Progenitor cell of endocrine pancreas (in vitro differentiated cells): ENCODE measurements around the gene STOX2. TPM values are rescaled to one million over a fixed set of nuclear protein-coding genes. Genes with fewer than 3 reads are reported as not detected.

ENCODE experiments used
- DNase-seq: peaks from one replicate; pipeline ENCODE4 v3.0.0; 2021; ENCODE audit warnings: low spot score; ENCODE audit not compliant: unreplicated experiment
- H3K27ac Mint-ChIP-seq: 2 replicates; pipeline ENCODE4 v1.8.0; 2021; ENCODE audit warnings: mild to moderate bottlenecking, moderate library complexity, mixed read lengths
- H3K27me3 Mint-ChIP-seq: 2 replicates; pipeline ENCODE4 v1.8.0; 2021; ENCODE audit warnings: mixed read lengths
- H3K36me3 Mint-ChIP-seq: 2 replicates; pipeline ENCODE4 v1.8.0; 2022; ENCODE audit warnings: mixed read lengths; ENCODE audit not compliant: insufficient read depth
- H3K4me1 Mint-ChIP-seq: 2 replicates; pipeline ENCODE4 v1.8.0; 2021; ENCODE audit warnings: low read depth, mixed read lengths
- H3K4me3 Mint-ChIP-seq: 2 replicates; pipeline ENCODE4 v1.8.0; 2021; ENCODE audit warnings: low read depth, mild to moderate bottlenecking, moderate library complexity, mixed read lengths
- H3K9me3 Mint-ChIP-seq: 2 replicates; pipeline ENCODE4 v1.8.0; 2021; ENCODE audit warnings: low read depth, mixed read lengths
- total RNA-seq: library from RNA; stranded (reverse); gene quantifications from 2 replicates; pipeline ENCODE4 v1.2.1, GENCODE V29; 2021
- TF ChIP-seq, protein P1 (sequence below): fragments of 200-600 bp; sonication (generic); IDR thresholded peaks from one replicate; pipeline ENCODE4 v1.5.0; 2021; ENCODE audit warnings: antibody characterized with exemption, mild to moderate bottlenecking; ENCODE audit not compliant: unreplicated experiment

STOX2 gene
- total RNA-seq, 1 donor from 2014 or later = 21.9 TPM

DNA sequence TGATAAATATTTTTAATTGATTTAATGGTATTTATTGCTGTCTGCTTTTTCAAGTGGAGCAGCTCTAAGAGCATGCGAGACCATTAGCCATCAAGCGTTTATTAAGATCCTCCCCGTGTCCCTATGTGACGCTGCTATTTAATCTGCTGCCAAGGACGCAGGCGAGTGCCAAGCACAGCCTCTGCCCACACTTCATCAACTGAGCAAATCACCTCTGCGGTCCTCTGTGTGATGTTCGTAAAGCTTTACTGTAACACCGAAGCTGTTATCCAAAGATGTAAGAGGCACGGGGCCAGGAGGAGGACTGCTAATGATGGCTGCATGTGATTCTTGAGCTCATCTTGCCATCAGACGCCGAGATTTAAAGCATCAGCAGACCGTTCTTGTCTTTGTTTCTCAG is 79.5 kb downstream of the STOX2 start:
- TF ChIP-seq, protein P1, sequence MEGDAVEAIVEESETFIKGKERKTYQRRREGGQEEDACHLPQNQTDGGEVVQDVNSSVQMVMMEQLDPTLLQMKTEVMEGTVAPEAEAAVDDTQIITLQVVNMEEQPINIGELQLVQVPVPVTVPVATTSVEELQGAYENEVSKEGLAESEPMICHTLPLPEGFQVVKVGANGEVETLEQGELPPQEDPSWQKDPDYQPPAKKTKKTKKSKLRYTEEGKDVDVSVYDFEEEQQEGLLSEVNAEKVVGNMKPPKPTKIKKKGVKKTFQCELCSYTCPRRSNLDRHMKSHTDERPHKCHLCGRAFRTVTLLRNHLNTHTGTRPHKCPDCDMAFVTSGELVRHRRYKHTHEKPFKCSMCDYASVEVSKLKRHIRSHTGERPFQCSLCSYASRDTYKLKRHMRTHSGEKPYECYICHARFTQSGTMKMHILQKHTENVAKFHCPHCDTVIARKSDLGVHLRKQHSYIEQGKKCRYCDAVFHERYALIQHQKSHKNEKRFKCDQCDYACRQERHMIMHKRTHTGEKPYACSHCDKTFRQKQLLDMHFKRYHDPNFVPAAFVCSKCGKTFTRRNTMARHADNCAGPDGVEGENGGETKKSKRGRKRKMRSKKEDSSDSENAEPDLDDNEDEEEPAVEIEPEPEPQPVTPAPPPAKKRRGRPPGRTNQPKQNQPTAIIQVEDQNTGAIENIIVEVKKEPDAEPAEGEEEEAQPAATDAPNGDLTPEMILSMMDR = no peak
- Mint-ChIP-seq H3K4me1 (no peaks in the 10 kb centered on the region), H3K27ac (no peak overlapping the region), H3K4me3 (no peak overlapping the region), H3K27me3 (no peaks in the 10 kb centered on the region), H3K36me3 (no peaks in the 10 kb centered on the region), H3K9me3 (no peaks in the 10 kb centered on the region)
- DNase-seq = no peak

DNA sequence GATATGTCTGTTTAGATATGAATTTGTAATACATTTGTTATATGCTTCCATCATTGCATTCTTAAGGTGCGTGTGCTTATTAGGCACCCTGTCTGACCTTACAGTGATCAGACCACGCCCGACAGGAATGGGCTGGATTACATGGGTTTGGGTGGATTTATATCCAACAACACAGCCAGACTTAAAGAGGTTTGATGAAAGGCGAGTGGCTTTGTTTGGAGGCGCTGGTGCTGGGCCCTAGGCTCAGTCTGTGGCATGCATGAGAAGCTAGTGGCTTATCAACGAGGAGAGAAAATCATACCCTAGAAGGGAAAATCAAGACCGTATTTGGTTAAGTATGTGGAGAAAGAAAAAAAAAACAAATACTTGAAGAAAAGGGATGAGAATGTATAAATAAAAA is 80.7 kb downstream of the STOX2 start:
- TF ChIP-seq, protein P1 = no peak
- Mint-ChIP-seq H3K4me1 (no peaks in the 10 kb centered on the region), H3K27ac (no peak overlapping the region), H3K27me3 (no peaks in the 10 kb centered on the region), H3K4me3 (no peak overlapping the region), H3K9me3 (no peaks in the 10 kb centered on the region), H3K36me3 (no peaks in the 10 kb centered on the region)
- no peak for DNase-seq

DNA sequence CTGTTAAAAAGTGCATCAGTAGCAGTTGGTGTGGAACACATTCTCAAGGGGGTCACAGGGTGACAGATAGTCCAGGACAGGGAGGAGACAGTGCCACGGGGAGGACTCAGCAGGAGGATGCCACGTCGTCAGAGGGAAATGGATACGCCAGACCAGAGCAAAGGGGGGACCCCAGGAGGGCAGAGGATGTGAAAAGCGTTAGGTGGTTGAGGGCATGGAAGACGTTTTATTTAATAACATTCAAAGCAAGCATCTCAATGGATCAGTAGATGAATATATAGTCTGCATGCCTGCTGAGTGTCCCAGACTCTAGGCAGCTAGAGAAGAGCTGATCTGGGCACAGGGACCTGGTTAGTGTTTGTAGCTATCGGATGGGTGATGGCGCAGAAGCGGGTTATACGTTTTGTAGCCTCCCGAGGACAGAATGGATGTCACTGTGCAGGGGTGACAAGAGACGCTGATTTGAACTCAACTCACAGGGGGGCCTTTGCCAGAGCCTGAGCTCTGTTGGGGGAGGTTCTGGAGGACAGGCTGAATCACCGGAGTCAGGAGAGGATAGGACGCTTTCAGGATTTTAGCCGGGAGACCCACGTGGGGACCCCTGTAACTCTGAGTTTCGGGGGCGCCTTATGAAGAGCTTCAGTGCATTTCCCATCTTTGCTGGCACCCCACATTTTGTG is 81.3 kb downstream of the STOX2 start:
- Mint-ChIP-seq H3K4me1 (no peaks in the 10 kb centered on the region), H3K27me3 (no peaks in the 10 kb centered on the region), H3K9me3 (no peaks in the 10 kb centered on the region), H3K27ac (no peak overlapping the region), H3K36me3 (no peaks in the 10 kb centered on the region), H3K4me3 (no peak overlapping the region)
- no peak for DNase-seq
- TF ChIP-seq, protein P1 = no peak

DNA sequence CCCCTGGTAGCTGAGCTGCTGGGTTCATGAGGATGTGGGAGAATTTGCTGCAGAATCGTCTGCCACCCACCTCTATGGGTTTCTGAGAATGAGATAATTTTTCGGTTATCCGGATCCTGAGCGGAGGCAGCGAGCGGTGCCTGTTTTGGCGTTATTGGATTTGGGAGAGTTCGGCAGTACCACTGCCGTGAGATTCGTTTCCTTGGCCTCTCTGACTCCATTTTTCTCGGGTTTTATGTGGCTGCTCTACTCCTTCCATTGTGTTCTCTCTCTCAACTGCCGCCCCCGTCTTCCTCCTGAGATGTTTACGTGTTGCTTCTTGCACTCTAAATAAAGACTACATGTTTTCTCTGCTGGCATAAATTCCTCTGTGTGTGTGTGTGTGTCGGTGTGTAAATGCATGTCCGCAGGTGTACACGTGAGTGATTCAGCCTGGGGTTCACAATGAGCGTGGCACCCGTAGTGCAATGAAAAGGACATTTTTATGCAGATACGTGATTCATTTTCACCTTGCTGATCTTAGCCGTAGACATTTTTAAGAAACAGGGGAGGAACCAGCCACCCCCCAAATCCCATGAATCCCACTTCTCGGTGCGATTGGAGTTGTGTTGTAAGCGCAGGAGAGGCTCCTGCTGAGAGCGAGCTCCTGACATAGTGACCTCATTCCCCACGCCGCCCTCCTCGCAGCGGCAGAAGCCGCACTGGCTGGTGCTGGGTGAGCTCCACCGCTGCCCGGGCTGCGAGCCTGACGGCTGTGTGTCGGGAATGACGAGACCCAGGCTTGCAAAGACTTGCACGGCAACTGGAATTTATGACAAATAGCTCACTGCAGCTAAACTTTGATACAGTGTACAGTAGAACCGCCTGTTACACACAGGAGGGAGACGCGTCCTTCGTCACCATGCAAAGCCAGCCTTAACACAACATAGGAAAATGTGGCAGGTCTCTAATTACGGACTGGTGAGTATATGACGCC is 82.2 kb downstream of the STOX2 start:
- H3K4me3 Mint-ChIP-seq = no peak overlapping the region
- no peaks in the 10 kb centered on the region for H3K27me3 Mint-ChIP-seq
- H3K9me3 Mint-ChIP-seq = no peaks in the 10 kb centered on the region
- TF ChIP-seq, protein P1 = no peak
- DNase-seq = peak; percentile 19
- H3K27ac Mint-ChIP-seq = no peak overlapping the region
- no peaks in the 10 kb centered on the region for H3K36me3 Mint-ChIP-seq
- no peaks in the 10 kb centered on the region for H3K4me1 Mint-ChIP-seq

DNA sequence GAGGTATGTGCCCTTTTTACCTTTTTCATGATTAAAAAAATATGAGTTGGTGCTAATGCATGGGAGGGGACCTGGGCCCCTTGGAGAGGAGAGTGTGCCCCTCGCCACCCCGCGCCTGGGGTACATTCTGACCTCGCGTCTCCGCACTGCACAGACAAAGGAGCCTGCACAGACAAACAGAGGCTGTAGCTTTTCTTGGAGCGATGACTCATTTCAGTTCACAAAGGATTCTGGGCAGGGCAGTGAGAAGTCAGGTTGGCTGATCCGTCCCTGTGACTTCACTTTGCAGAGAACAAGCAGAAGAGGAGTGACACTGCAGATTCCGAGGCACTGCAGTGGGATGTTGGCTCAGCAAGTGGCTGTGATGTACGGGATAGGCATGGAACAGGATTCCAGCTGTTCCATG is 82.9 kb downstream of the STOX2 start:
- no peak overlapping the region for H3K27ac Mint-ChIP-seq
- TF ChIP-seq, protein P1 = no peak
- H3K4me3 Mint-ChIP-seq = no peak overlapping the region
- no peak for DNase-seq
- no peaks in the 10 kb centered on the region for H3K9me3 Mint-ChIP-seq
- peaks cover under 1% of the 10 kb centered on the region for H3K4me1 Mint-ChIP-seq
- H3K27me3 Mint-ChIP-seq = no peaks in the 10 kb centered on the region
- no peaks in the 10 kb centered on the region for H3K36me3 Mint-ChIP-seq
